GM19025 (cell line): ENCODE measurements around the gene CCDC34.
A peak's percentile ranks its signal among the peaks of the same experiment; 100 is the strongest.

Experiments used
- ATAC-seq: cut with Tn5 transposase; IDR thresholded peaks from one replicate; pipeline ENCODE4 v1.9.1; 2021; ENCODE audit warnings: mild to moderate bottlenecking, low read depth, moderate library complexity; ENCODE audit not compliant: unreplicated experiment

The CCDC34 gene

GRCh38 chr11:27394781-27395228 is 31.8 kb upstream of the CCDC34 start:
- no peak for ATAC-seq

GRCh38 chr11:27392278-27393114 is 29.5 kb upstream of the CCDC34 start:
- no peak for ATAC-seq

GRCh38 chr11:27391331-27392015 is 28.5 kb upstream of the CCDC34 start:
- no peak for ATAC-seq

- ATAC-seq, result no peak
These were observed 27.6 kb upstream of the CCDC34 start for GRCh38 chr11:27390318-27391295.

- no peak for ATAC-seq
These were observed 25.9 kb upstream of the CCDC34 start for GRCh38 chr11:27388869-27389268.

GRCh38 chr11:27388001-27388400 is 25.0 kb upstream of the CCDC34 start:
- no peak for ATAC-seq

- no peak for ATAC-seq
These were observed 24.3 kb upstream of the CCDC34 start for GRCh38 chr11:27387362-27387761.

- no peak for ATAC-seq
These were observed 23.3 kb upstream of the CCDC34 start for GRCh38 chr11:27386181-27386845.

GRCh38 chr11:27385245-27385644 is 22.2 kb upstream of the CCDC34 start:
- no peak for ATAC-seq

GRCh38 chr11:27384227-27384626 is 21.2 kb upstream of the CCDC34 start:
- ATAC-seq, result no peak

- no peak for ATAC-seq
These were observed 20.6 kb upstream of the CCDC34 start for GRCh38 chr11:27383645-27384044.

- ATAC-seq, result peak; percentile 78
These were observed 18.2 kb upstream of the CCDC34 start for GRCh38 chr11:27381238-27381666.

GRCh38 chr11:27380771-27381170 is 17.8 kb upstream of the CCDC34 start:
- no peak for ATAC-seq

GRCh38 chr11:27379449-27379848 is 16.4 kb upstream of the CCDC34 start:
- ATAC-seq, result no peak

- ATAC-seq, result no peak
These were observed 12.4 kb upstream of the CCDC34 start for GRCh38 chr11:27375370-27375769.

- no peak for ATAC-seq
These were observed 11.0 kb upstream of the CCDC34 start for GRCh38 chr11:27373856-27374602.

GRCh38 chr11:27373392-27373791 is 10.4 kb upstream of the CCDC34 start:
- no peak for ATAC-seq

- no peak for ATAC-seq
These were observed 9.1 kb upstream of the CCDC34 start for GRCh38 chr11:27372164-27372563.

- no peak for ATAC-seq
These were observed 8.5 kb upstream of the CCDC34 start for GRCh38 chr11:27371489-27371888.
